Left hindlimb (tissue), 1 donor: ENCODE results near the gene SNRPN.
"Not testable (repeated sequence)": the region's sequence is repeated elsewhere in the genome, so short reads cannot be mapped to it uniquely, and the experiment has no call there.

ENCODE experiments used
- DNase-seq: peaks from one replicate; pipeline ENCODE4 v3.0.0-alpha.2; 2018

SNRPN gene

GRCh38 chr15:24971772-24972171 lies 17.0 kb downstream of the SNRPN start:
- no peak for DNase-seq

DNA sequence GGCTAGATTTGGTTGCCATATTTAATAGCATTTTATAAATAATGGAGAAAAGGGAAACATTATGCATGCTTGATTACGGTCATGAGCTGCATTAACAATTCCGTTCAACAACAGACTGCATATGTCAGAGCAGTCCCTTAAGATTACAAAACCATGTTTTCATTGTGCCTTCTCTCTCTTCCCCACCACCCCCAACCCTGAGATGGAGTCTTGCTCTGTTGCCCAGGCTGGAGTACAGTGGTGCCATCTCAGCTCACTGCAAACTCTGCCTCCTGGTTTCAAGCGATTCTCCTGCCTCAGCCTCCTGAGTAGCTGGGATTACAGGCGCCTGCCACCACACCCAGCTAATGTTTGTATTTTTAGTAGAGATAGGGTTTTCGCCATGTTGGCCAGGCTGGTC lies 17.9 kb downstream of the SNRPN start:
- not testable (repeated sequence) for DNase-seq

- no peak for DNase-seq
These were observed 22.1 kb downstream of the SNRPN start for GRCh38 chr15:24976932-24977331.

DNA sequence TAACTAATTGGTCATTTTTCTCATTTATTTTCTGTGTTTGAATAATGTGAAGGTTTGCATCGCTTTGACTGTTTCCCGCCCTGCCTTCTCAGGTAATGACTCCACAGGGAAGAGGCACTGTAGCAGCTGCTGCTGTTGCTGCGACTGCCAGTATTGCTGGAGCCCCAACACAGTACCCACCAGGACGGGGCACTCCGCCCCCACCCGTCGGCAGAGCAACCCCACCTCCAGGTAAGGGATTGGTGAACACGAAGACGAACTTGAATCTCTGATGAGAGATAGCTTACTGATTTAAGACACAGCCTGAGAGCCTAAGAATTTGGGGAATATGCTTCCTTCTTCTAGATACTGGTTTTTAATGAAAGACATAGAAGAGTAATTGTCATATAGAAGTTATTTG lies 22.9 kb downstream of the SNRPN start:
- no peak for DNase-seq

DNA sequence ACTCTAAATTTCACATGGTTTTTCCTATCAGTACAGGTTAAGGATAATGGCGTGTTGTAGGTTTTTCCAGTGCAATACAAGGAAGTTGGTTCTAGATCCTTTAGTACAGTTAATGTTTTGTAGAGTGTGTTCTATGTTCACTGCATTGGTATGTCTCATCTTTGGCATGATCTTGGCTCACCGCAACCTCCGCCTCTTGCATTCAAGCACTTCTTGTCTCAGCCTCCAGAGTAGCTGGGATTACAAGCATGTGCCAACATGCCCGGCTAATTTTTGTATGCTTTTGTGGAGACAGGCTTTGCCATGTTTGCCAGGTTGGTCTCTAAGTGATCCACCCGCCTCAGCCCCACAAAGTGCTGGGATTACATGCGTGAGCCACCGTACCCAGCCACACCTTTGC lies 30.4 kb downstream of the SNRPN start:
- no peak for DNase-seq

DNA sequence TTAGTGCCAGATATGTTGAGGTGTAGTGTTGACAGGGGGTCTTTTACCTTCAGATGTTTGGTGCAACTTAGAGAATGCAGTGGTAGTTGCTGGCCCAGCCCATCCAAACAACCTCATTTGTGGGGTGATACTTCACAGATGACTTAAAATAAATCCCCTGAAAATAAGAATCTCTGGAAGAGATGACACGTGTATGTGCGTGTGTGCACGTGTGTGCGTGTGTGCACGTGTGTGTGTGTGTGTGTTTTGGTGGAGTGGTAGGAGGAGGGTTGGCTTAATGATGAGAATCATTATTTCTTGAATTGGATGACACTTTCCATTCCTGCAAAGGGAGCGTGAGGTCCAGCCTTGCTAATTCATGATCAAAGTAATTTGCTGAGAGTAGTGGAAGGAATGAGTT lies 31.9 kb downstream of the SNRPN start:
- no peak for DNase-seq

DNA sequence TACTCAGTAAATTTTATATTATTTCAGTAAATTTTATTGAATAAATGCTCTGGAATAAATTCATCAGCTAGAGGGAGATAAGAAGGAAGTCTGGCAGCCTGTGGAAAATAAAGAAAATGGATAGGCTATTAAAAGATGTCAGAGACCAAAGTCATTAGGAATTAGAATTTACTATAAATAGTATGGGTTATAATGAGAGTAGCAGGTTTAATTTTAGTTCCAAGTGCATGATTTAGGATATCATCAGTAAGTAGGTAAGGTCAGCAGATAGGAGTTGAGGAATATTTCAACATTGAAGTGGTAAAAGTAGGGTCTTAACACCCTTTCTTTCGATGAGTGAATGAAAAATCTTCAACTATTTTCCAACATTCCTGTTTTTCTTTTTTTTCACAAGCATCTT lies 64.6 kb downstream of the SNRPN start:
- DNase-seq, result no peak

DNA sequence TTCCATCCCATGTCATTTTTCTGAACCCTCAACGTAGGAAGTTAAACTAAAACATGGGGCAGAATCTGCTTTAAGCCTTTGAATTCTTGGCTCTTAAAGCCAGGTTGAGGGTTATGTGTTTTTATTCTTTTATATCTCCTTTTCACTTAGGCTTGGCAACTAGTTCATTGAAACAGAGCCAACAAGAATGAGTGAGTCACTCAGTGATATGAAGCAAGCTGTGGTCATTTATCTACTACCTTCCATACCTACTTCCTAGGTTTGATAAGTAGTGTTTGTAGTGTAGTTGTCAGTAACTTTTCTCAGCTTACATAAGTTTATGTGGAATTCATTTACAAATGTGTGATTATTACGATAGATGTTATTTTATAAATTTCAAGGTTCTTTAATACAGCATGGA lies 67.4 kb downstream of the SNRPN start:
- no peak for DNase-seq
